Astrocyte (in vitro differentiated cells and primary cell): ENCODE measurements around the gene ZNF221.

ENCODE experiments used
- CTCF ChIP-seq: IDR thresholded peaks from 2 replicates; pipeline ENCODE4 v1.5.1; 2011; ENCODE audit warnings: low read depth, mild to moderate bottlenecking, inconsistent platforms, low read length, moderate library complexity; ENCODE audit not compliant: insufficient read depth
- EZH2 ChIP-seq: IDR thresholded peaks from 2 replicates; pipeline ENCODE4 v1.6.1; 2012; ENCODE audit warnings: mild to moderate bottlenecking, low read length, inconsistent platforms; ENCODE audit not compliant: insufficient read depth

- TF ChIP-seq CTCF (peak; percentile 51), EZH2 (no peak)
These were observed at the start of gene ZNF221 for GRCh38 chr19:43950834-43951645.
